ENCODE results near the gene CNTNAP5. TPM values are rescaled to one million over a fixed set of nuclear protein-coding genes. Genes with fewer than 3 reads are reported as not detected.

The CNTNAP5 gene
- total RNA-seq, 1 donor from 2014 or later: 5.0 TPM

GRCh38 chr2:124524155-124524915 lies 499.2 kb downstream of the CNTNAP5 start:
- Mint-ChIP-seq H3K27ac (no peak overlapping the region), H3K9me3 (no peaks in the 10 kb centered on the region), H3K36me3 (no peaks in the 10 kb centered on the region), H3K27me3 (peaks cover 9% of the 10 kb centered on the region), H3K4me3 (no peak overlapping the region), H3K4me1 (ENCODE audit: unreplicated experiment) (no peaks in the 10 kb centered on the region)
- TF ChIP-seq, protein P1, sequence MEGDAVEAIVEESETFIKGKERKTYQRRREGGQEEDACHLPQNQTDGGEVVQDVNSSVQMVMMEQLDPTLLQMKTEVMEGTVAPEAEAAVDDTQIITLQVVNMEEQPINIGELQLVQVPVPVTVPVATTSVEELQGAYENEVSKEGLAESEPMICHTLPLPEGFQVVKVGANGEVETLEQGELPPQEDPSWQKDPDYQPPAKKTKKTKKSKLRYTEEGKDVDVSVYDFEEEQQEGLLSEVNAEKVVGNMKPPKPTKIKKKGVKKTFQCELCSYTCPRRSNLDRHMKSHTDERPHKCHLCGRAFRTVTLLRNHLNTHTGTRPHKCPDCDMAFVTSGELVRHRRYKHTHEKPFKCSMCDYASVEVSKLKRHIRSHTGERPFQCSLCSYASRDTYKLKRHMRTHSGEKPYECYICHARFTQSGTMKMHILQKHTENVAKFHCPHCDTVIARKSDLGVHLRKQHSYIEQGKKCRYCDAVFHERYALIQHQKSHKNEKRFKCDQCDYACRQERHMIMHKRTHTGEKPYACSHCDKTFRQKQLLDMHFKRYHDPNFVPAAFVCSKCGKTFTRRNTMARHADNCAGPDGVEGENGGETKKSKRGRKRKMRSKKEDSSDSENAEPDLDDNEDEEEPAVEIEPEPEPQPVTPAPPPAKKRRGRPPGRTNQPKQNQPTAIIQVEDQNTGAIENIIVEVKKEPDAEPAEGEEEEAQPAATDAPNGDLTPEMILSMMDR (conservative IDR thresholded peaks at IDR 0.05): no peak
- no peak for DNase-seq (ENCODE audit: extremely low spot score, unreplicated experiment)

DNA sequence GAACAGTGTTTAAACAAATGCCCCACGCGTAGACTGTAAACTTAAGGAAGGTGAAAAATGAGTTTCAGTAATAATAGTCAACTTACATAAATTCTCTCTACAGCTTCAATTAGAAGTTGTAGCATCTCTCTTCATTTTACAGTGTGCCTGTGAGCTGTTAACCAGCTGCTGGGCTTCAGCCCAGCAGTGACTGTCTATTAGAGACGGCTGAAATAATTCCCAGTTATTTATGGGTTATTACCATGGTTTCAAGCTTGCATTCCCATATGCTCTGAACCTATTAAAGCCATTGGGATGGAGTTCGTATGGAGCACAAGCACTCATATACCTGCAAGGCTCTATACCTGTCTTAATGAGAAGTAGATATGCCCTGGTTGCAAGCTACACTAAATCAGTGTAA lies 501.1 kb downstream of the CNTNAP5 start:
- Mint-ChIP-seq H3K36me3 (no peaks in the 10 kb centered on the region), H3K9me3 (no peaks in the 10 kb centered on the region), H3K4me1 (ENCODE audit: unreplicated experiment) (no peaks in the 10 kb centered on the region), H3K4me3 (no peak overlapping the region), H3K27me3 (peaks cover 9% of the 10 kb centered on the region), H3K27ac (no peak overlapping the region)
- no peak for DNase-seq (ENCODE audit: extremely low spot score, unreplicated experiment)
- TF ChIP-seq, protein P1 (conservative IDR thresholded peaks at IDR 0.05): no peak

- DNase-seq (ENCODE audit: extremely low spot score, unreplicated experiment): no peak
- Mint-ChIP-seq H3K27ac (no peak overlapping the region), H3K9me3 (no peaks in the 10 kb centered on the region), H3K27me3 (peaks cover 11% of the 10 kb centered on the region), H3K4me3 (no peak overlapping the region), H3K36me3 (no peaks in the 10 kb centered on the region), H3K4me1 (ENCODE audit: unreplicated experiment) (no peaks in the 10 kb centered on the region)
- TF ChIP-seq, protein P1 (conservative IDR thresholded peaks at IDR 0.05): no peak
Observed at GRCh38 chr2:124530203-124530602, 505.1 kb downstream of the CNTNAP5 start.

DNA sequence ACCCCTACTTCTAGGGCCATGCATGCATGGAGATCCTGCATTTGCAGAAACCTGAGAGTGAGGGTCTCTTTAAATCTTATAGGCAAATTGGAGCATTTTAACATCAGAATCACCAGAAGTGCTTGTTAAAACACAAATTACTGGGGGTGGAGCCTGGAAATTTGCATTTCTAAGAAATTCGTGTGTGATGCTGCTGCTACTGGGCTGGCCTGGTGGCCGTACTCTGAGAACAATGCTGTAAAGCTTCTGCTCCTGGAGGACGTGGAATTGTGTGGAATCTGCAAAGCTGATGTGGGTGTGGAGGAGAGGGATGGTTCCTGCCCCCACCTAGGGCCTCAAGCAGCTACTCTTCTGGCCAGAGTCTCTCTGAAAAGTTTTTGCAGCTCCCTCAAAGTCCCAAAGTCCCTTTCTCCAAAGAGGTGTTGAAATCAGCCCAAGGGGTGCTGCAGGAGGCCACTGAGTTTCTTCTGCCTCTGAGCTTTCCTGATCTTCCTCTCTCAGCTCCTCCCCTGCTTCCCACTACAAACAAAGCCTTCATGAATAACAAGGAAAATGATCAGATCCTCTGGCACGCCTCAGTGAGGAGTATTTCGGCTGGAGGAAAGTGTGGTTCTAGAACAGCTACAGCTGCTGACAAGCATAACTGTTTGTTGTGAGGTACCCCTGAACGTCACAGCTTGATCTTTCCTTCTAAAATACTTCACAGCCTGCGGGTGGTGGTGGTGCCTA lies 508.3 kb downstream of the CNTNAP5 start:
- DNase-seq (ENCODE audit: extremely low spot score, unreplicated experiment): no peak
- Mint-ChIP-seq H3K9me3 (no peaks in the 10 kb centered on the region), H3K27ac (no peak overlapping the region), H3K36me3 (no peaks in the 10 kb centered on the region), H3K27me3 (peaks cover 2% of the 10 kb centered on the region), H3K4me3 (no peak overlapping the region), H3K4me1 (ENCODE audit: unreplicated experiment) (no peaks in the 10 kb centered on the region)
- TF ChIP-seq, protein P1 (conservative IDR thresholded peaks at IDR 0.05): no peak

GRCh38 chr2:124534028-124534427 lies 508.9 kb downstream of the CNTNAP5 start:
- Mint-ChIP-seq H3K27me3 (peaks cover 2% of the 10 kb centered on the region), H3K36me3 (no peaks in the 10 kb centered on the region), H3K4me3 (no peak overlapping the region), H3K27ac (no peak overlapping the region), H3K4me1 (ENCODE audit: unreplicated experiment) (no peaks in the 10 kb centered on the region), H3K9me3 (no peaks in the 10 kb centered on the region)
- TF ChIP-seq, protein P1 (conservative IDR thresholded peaks at IDR 0.05): no peak
- no peak for DNase-seq (ENCODE audit: extremely low spot score, unreplicated experiment)

Data from type B pancreatic cell (in vitro differentiated cells).